Esophagus muscularis mucosa (tissue), 4 donors: ENCODE measurements around the gene JPH4. TPM values are rescaled to one million over a fixed set of nuclear protein-coding genes. Genes with fewer than 3 reads are reported as not detected.
A peak's percentile ranks its signal among the peaks of the same experiment; 100 is the strongest.

ENCODE experiments used
- DNase-seq: peaks from one replicate; pipeline ENCODE4 v3.0.0-alpha.2; 2017; ENCODE audit errors: extremely low spot score
- H3K27ac ChIP-seq, 4 donors: fragments of 200-600 bp; sonication (generic); replicated peaks in 1 of 4; 1 replicate in 3 of 4; 2 replicates in 1 of 4; pipeline ENCODE4 v1.5.1; 2016 to 2019; ENCODE audit warnings: mild to moderate bottlenecking in 1 of 4
- H3K27me3 ChIP-seq, 4 donors: fragments of 200-600 bp; sonication (generic); one replicate each; pipeline versions ENCODE4 v1.5.1 to v1.6.0; 2016 to 2019
- H3K36me3 ChIP-seq, 4 donors: fragments of 200-600 bp; sonication (generic); one replicate each; pipeline ENCODE4 v1.5.1; 2016 to 2019
- H3K4me1 ChIP-seq, 4 donors: fragments of 200-600 bp; sonication (generic); one replicate each; pipeline ENCODE4 v1.5.1; 2016 to 2019
- H3K4me3 ChIP-seq, 4 donors: fragments of 200-600 bp; sonication (generic); 1 replicate in 2 of 4; 2 replicates in 2 of 4; pipeline ENCODE4 v1.5.1; 2016 to 2019; ENCODE audit warnings: mild to moderate bottlenecking in 4 of 4, moderate library complexity in 1 of 4
- H3K9me3 ChIP-seq, 4 donors: fragments of 200-600 bp; sonication (generic); 1 replicate in 3 of 4; 2 replicates in 1 of 4; pipeline ENCODE4 v1.5.1; 2016 to 2019
- EP300 ChIP-seq: sonication (generic); formaldehyde crosslinking; IDR thresholded peaks from one replicate; pipeline ENCODE4 v1.6.1; 2017; ENCODE audit warnings: antibody characterized with exemption
- POLR2A ChIP-seq: fragments of 450-650 bp; IDR thresholded peaks from one replicate; pipeline ENCODE4 v1.6.1; 2017; ENCODE audit warnings: antibody characterized with exemption, moderate library complexity, mild to moderate bottlenecking, low read depth
- POLR2AphosphoS5 ChIP-seq, 2 donors: sonication (generic); formaldehyde crosslinking; IDR thresholded peaks; one replicate each; pipeline ENCODE4 v1.6.1; 2017; ENCODE audit warnings: antibody characterized with exemption in 2 of 2
- WGBS: methylation state at CpG from one replicate; pipeline ENCODE4 v1.1.5; 2018; 5-methylcytosine and 5-hydroxymethylcytosine counted together
- intact Hi-C: fragments of 100-400 bp; cut with DNase I; formaldehyde crosslinking; loops from one replicate; pipeline ENCODE4 v1.15.1; 2023
- total RNA-seq, 4 donors: library from RNA; depleted of rRNA; stranded (reverse); fragments of >200 nt; gene quantifications; one replicate each; pipeline versions ENCODE4 v1.1.0 to v1.2.1, GENCODE V29; 2016
- TF ChIP-seq, protein P1 (sequence below), 3 experiments: fragments of 200-600 bp in 2 of 3; fragments of 450-650 bp in 1 of 3; sonication (generic) in 2 of 3; IDR thresholded peaks; one replicate each; pipeline ENCODE4 v1.5.1; 2017 to 2019; ENCODE audit warnings: antibody characterized with exemption in 3 of 3, mild to moderate bottlenecking in 2 of 3, moderate library complexity in 1 of 3

The JPH4 gene
- total RNA-seq, 4 donors from 2014 or later: 0.83 to 2.8 (median 2.0) TPM

DNA sequence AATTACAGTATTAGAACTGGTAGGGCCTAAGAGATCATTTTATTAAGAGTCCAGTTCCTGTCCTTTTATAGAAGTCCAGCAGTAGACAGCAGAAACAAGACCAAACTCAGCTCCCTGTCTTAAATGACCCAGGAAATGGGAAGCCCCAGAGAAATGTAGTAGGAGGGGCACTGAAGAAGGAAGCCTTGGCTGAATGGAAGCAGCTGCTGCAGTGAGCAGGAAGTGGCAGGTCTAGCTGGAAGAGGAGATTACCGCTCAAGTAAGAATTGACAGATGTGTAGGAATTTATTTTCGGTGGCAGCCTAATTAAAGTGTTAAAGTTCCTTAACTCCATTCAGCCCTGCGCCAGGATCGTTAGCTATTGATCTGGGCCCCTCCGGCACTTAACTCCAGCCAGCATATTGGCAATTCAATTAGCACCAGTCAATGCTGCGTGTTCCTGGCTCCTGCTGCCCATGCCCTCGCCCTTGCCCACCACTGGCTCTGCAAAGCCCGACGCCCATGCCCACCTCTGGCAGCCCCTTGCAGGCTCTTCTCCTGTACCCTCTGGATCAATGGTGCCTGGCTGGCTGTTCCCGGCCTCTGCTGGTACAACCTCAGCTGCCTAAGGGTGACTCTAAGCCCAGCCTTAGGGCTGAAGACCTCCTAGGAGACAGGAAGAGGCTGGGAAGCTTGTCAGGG is 48.1 kb downstream of the JPH4 start:
- no peaks in the 10 kb centered on the region for H3K9me3 ChIP-seq
- no peak for DNase-seq
- TF ChIP-seq EP300: no peak
- TF ChIP-seq, protein P1, sequence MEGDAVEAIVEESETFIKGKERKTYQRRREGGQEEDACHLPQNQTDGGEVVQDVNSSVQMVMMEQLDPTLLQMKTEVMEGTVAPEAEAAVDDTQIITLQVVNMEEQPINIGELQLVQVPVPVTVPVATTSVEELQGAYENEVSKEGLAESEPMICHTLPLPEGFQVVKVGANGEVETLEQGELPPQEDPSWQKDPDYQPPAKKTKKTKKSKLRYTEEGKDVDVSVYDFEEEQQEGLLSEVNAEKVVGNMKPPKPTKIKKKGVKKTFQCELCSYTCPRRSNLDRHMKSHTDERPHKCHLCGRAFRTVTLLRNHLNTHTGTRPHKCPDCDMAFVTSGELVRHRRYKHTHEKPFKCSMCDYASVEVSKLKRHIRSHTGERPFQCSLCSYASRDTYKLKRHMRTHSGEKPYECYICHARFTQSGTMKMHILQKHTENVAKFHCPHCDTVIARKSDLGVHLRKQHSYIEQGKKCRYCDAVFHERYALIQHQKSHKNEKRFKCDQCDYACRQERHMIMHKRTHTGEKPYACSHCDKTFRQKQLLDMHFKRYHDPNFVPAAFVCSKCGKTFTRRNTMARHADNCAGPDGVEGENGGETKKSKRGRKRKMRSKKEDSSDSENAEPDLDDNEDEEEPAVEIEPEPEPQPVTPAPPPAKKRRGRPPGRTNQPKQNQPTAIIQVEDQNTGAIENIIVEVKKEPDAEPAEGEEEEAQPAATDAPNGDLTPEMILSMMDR (IDR thresholded peaks at IDR 0.05): no peak
- TF ChIP-seq POLR2AphosphoS5 (IDR thresholded peaks at IDR 0.05): no peak
- WGBS: 75% methylated on average over 9 of the region's 10 CpGs
- peak overlapping the region in 1 of 4 donors; percentile 4 for H3K27ac ChIP-seq
- no peaks in the 10 kb centered on the region for H3K4me1 ChIP-seq
- intact Hi-C loops: no loop called here
- H3K27me3 ChIP-seq: no peaks in the 10 kb centered on the region
- H3K36me3 ChIP-seq: peaks cover 0 to 32% (median 6%) of the 10 kb centered on the region in 4 donors
- H3K4me3 ChIP-seq: no peak overlapping the region

DNA sequence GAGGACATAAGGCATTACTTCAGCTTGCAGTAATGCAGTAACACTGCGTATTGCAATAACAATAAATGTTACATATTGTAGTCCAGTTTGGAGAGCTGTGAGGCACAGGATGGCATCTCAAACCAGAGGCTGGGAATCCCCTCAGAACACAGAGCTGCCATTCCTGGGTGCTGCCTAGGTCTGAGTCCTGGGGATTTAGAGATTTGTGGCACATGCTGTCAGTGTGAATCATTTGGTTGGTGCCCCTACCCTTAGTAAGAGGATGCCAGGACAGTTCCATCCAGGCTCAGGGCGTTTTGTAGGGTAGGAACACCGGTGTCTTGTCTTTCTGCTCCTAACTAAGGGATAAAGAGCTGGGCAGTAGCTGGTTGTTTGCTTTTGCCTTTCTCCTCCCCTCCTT is 49.6 kb downstream of the JPH4 start:
- H3K36me3 ChIP-seq: peaks cover 0 to 31% (median 7%) of the 10 kb centered on the region in 4 donors
- DNase-seq: no peak
- TF ChIP-seq POLR2AphosphoS5 (IDR thresholded peaks at IDR 0.05): no peak
- TF ChIP-seq EP300: no peak
- TF ChIP-seq, protein P1 (IDR thresholded peaks at IDR 0.05): no peak
- no peak for TF ChIP-seq POLR2A
- H3K27ac ChIP-seq: no peak overlapping the region
- intact Hi-C loops: no loop called here
- no peaks in the 10 kb centered on the region for H3K4me1 ChIP-seq
- no peak overlapping the region for H3K4me3 ChIP-seq
- no peaks in the 10 kb centered on the region for H3K9me3 ChIP-seq
- H3K27me3 ChIP-seq: no peaks in the 10 kb centered on the region
- WGBS: 80% methylated on average over 3 of the region's 3 CpGs

DNA sequence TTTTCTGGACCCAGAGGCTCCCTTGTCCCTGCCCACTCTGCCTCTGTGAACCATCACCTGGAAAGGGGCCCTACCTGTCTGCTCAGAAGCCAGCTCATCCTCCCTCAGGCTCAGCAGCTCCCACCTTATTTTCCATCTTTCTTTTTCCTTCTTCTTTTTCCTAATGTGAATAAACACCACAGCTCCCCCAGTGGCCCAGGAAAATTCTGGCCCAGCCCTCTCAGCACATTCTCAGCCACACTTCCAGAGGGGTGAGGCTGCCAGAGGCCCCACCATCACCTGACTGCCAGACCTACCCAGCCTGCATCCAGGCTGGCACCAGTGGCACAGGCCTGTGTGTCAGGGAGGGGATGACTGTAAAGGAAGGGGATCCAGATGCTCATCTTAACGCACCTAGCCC is 50.0 kb downstream of the JPH4 start:
- intact Hi-C loops: no loop called here
- Histone ChIP-seq H3K27ac (no peak overlapping the region), H3K9me3 (no peaks in the 10 kb centered on the region), H3K36me3 (peaks cover 0 to 27% (median 6%) of the 10 kb centered on the region in 4 donors), H3K4me1 (no peaks in the 10 kb centered on the region), H3K27me3 (no peaks in the 10 kb centered on the region), H3K4me3 (no peak overlapping the region)
- DNase-seq: no peak
- TF ChIP-seq POLR2AphosphoS5 (IDR thresholded peaks at IDR 0.05) (no peak), POLR2A (no peak), EP300 (no peak)
- TF ChIP-seq, protein P1 (IDR thresholded peaks at IDR 0.05): no peak
- WGBS: 63% methylated on average over 1 of the region's 1 CpG

DNA sequence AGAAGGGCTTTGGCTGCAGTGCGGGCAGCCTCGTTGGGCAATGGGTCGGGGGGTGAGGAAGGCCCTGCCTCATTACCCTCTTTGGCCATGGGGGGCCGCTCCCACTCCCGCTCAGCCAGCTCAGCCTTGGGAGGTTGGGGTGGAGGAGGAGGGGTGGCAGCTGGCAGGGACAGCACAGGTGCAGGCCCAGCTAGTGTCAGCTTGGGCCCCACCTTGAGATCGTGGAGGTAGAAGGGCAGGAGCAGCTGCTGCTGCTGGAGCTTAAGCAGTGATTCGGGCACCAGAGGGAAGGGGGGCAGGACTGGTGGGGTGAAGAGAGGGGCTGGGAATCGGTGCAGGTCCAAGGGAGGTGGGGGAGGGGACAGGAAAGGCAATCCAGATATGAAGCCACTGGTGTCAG is 53.0 kb downstream of the JPH4 start:
- intact Hi-C loops: no loop called here
- Histone ChIP-seq H3K4me3 (no peak overlapping the region), H3K9me3 (no peaks in the 10 kb centered on the region), H3K36me3 (peaks cover 0 to 22% (median 4%) of the 10 kb centered on the region in 4 donors), H3K4me1 (no peaks in the 10 kb centered on the region), H3K27ac (no peak overlapping the region), H3K27me3 (no peaks in the 10 kb centered on the region)
- 81% methylated on average over 7 of the region's 8 CpGs for WGBS
- no peak for DNase-seq
- no peak for TF ChIP-seq POLR2AphosphoS5 (IDR thresholded peaks at IDR 0.05)

DNA sequence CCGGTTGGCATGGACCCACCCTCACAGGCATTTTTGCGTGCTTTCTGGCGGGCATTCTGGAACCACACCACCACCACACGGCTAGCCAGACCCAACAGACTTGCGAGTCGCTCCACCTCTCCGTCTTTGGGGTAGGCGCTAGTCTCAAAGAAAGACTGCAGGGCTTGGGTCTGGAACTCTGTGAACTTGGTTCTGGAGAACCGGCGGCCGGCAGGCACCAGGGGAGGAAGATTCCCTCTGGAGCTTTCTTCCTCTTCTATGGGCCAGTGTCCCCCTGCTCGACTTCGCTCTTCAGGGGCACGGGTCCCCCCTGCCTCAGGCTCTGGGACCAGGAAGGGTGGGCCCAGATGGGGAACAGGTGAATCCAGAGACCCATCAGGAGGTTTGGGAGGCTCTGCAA is 53.6 kb downstream of the JPH4 start:
- H3K4me1 ChIP-seq: no peaks in the 10 kb centered on the region
- H3K36me3 ChIP-seq: peaks cover 0 to 22% (median 4%) of the 10 kb centered on the region in 4 donors
- intact Hi-C loops: no loop called here
- H3K4me3 ChIP-seq: no peak overlapping the region
- DNase-seq: no peak
- no peaks in the 10 kb centered on the region for H3K27me3 ChIP-seq
- no peak for TF ChIP-seq POLR2AphosphoS5 (IDR thresholded peaks at IDR 0.05)
- TF ChIP-seq POLR2A: no peak
- TF ChIP-seq EP300: no peak
- TF ChIP-seq, protein P1 (IDR thresholded peaks at IDR 0.05): no peak
- WGBS: 96% methylated on average over 14 of the region's 14 CpGs
- H3K27ac ChIP-seq: no peak overlapping the region
- no peaks in the 10 kb centered on the region for H3K9me3 ChIP-seq
